HG03025 (cell line): Measurements from ENCODE around the gene FAM181A.

Source experiments
- ATAC-seq: cut with Tn5 transposase; IDR thresholded peaks from one replicate; pipeline ENCODE4 v1.9.1; 2021; ENCODE audit warnings: mild to moderate bottlenecking, moderate library complexity; ENCODE audit not compliant: unreplicated experiment, low FRiP score

Gene FAM181A

DNA sequence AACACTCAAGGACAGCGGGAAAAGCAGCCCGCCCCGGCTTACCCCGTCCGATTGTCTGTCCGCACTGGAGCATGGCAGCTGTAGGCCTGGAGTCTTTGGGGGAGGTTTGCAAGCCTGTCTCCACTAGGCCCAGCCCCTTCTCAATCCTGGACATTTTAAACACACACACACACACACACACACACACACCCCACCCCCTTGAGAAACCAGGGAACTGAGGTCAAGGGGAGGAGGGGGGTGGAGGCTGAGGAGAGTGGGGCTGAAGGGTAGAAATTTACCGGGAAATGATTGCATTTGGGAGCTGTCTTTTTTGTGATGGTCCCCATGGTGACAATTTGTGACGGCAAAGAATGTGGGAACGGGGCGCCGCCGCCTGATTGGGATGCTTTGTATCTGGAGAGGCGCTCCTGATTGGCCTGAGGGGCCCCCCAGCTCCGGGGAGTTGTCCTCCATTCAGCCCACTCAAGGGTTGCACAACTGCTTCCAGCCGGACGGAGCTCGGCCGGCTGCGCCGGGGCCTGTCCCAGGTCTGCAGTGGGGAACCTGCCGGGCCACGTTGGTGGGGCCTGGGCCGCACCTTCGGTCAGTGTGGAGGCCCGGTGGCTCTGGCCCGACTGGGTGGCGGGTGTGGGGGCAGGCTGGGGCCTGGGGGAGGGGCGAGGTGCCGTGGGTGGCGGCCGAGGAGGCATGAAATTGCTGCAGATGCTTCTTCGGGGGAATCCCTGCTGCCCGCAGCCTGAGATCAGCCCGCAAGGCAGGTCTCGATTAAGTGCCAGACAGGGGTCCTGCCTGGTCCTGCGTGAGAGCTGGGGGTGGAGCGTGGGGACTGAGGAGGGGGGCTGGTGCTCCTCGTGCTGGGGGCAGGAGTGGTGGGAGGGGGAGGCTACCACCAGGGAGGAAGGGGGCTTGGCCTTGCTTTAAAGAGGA lies at the start of gene FAM181A:
FAM181A (plus strand) TSS at position 472 of the 927 bp plus-strand sequence. CDS start 942 bp downstream, outside the sequence.
- no peak for ATAC-seq

DNA sequence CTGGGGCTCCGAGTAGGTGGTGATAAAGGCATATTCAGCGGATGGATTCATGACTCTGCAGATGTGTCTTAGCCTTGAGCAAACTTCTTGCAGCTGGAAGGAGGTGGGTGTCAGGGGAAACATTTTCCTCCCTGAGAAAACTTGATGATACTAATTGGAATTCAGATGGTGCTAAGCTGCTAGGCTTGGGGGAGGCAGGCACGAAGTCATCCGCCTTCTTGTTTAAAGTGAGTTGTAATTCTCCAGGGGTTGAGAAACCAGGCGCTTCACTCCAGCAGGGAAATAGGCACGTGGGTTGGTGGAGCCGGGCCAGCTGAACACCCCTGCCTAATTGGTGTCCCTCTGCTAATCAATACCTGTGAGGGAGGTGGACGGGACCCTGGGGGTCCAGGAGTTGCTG lies 48.9 kb upstream of the FAM181A start:
- ATAC-seq = no peak

DNA sequence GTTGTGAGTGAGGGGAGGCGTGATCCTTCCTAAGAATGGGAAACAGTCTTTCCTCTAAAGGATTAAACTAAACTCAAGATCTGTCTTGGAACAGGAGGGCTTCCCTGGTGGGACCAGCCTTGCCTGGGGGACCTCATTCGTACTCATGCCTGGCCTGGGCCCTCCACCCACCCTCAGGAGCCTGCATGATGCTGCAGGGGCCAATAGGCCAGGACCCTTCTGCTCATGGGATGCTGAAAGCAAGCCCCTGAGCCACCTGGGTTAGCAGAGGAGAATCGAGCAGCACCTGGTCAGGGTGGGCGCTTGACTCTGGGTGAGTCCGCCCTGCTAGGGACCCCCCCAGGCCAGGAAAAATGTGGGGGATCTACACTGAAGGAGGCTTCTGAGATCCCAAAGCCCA lies 48.3 kb upstream of the FAM181A start:
- no peak for ATAC-seq

DNA sequence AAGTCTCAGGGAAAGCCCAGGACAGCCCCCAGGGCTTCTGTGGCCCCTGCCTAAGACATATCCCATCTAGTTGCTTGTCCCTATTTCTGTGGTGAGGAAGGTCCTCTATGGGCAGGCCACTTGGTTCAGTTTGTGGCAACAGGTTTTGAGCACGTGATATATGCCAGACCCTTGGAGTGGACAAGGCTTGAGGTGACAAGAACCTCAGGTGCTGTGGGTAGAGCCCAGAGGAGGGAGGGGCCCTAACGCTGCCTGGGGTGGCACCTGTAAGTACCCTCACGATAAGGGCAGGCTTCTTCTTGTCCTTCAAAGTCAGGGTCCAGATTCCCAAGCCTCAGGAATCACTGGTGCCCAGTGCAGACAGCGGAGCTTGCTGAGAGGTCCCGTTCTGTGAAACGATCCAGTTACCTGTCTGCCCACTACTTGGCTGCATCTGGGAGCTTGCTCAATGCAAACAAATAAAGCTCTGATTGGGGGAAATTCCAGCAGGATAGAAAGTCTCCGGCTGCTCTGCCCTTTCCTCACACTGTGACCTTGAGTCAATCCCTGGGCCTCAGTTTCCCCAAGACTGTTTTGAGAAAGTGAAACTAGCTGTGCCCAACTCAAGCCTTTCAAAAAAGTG lies 47.7 kb upstream of the FAM181A start:
- ATAC-seq = no peak

DNA sequence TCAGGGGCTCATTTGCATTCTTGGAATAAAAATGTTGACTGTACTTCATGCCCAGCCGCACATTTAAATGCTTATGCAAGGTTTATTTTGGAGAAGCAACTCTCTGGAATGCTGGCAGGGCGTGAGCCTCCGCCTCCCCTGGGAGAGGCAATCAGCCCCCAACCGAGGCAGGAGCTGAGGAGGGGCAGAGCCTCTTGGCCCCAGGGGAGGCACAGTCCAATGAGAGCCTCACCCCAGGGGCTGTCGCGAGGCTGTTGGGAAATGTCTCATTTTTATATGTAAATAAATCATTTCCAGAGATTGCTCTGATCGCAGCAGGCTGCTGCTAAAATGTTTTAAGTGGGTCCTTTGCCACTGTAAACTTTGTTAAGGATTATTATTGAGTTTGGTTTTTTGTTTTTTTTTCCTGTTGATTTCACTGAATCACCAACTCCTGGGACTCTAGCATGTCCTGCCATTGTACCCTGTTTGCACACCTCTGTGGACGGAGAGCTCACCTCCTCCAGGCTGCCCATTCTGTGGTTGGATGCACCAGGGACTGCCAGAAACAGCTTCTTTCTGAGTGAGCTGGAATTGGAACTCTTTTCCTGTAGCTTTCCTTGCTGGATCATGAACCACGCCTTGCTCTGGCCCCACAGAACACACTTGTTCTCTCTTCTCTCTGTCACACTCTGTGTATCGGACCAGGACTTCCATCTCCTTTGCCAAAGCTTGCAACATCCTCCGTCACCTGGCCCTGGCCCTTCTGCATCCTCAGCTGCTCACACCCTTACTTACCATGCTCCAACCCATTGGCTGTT lies 46.9 kb upstream of the FAM181A start:
- ATAC-seq = no peak

DNA sequence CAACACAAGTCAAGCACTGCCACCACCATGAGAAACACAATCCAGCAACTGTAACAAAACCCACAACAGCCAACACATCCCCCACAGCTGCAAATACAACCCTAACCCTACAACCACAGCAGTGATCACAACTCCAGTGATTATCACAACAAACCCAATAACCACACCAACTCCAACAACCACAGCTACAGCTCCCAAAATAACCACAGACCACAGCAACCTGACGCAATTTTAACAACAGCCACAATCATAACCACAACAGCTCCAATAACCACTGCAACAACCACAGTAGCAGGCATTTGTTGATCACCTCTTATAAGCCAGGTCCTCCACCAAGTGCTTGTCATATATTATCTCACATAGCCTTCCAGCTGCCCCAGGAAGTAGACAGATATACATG lies 42.2 kb upstream of the FAM181A start:
- ATAC-seq = no peak

DNA sequence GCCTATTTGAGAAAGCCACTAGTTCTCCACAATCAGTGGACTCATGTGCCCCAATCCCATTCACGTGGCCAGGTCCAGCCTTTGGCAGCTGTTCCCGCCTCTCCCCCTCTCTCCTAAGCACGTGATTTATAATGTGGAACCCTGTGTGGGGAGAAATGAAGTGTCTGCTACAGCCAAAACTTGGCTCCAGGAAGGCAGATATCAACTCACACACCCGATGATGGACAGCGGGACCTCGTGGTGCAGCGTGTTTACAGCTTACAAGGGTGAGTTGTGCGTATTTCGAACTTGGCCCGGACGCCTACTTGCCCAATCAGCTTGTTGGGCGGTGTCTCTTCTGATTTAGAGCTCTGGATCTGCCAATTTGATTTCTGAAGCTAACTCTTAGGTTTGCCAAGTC lies 38.1 kb upstream of the FAM181A start:
- no peak for ATAC-seq

DNA sequence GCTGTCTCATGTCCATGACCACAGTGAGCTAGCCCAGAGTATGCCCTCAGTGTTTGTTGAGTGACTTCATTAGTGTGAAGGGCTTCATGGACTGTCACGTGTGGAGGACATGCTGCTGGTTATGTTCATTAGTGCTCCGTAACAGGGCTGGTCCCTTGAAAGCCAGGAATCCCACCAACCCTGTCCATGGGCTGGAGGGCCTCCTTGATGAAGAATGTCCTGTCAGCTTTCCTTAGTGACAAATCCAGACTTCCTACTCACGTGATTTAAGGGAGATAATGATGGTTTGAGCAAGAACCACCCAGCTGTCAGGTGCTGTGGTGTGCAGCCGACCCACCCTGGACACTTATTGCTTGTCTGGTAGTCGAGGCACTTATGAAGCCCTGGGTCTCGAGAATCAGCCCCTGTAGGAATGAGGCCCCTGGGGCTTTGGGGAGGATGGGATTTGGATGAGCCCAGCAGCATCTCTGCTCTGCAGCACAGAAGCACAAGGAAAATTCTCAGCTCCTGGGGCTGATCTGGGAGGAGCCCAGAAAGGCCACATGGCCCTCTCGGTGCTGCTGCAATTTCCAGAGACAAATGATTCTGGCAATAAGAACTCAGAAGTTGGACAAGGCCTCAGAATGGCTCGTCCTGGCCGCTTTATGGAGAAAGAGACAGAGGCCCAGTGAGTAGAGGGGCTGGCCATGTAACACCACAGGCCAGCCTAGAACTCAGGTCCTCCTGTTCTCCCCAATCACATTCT lies 37.2 kb upstream of the FAM181A start:
- no peak for ATAC-seq

DNA sequence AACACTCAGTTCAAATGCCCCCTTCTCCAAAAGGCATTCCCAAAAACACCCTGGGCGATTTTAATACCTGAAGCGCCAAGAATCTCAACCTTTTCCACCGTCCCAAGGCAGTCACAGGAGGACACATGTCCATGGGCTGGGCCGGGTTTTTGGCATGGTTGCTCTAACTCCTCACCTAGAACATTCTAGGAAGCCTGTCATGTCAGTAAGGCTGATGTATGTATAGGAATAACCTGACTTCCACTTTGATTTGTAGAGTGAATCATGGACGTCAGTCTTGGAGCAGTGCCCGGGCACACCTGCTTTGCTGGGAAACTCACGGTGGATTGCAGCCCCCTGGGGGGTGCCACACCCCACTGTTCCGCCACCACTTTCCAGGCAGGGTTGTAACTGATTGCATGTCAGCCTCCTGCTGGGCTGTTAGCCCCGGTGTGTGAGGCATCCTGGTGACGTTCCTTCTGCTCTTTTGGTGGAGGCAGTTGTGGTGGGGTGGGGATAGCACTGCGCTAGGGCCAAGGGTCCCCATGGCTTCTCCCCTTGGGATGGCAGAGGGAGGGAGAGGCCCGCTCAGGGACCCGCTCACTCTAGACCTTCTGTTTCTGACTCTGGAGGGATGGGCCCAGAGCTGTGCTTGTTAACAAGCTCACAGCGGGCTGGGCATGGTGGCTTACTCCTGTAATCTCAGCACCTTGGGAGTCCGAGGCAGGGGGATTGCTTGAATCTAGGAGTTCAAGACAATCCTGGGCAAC lies 35.2 kb upstream of the FAM181A start:
- ATAC-seq = no peak

DNA sequence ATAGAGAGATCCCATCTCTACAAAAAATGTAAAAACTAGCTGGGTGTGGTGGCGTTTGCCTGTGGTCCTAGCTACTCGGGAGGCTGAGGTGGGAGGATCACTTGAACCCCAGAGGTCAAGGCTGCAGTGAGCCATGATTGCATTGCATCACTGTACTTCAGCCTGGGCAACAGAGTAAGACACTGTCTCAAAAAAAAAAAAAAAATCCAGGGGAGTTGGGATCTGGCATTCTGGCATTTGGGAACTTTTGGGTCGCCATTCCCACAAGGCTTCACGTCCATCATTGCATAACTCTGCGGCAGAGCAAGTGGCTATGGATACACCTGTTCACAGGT lies 34.7 kb upstream of the FAM181A start:
- no peak for ATAC-seq

DNA sequence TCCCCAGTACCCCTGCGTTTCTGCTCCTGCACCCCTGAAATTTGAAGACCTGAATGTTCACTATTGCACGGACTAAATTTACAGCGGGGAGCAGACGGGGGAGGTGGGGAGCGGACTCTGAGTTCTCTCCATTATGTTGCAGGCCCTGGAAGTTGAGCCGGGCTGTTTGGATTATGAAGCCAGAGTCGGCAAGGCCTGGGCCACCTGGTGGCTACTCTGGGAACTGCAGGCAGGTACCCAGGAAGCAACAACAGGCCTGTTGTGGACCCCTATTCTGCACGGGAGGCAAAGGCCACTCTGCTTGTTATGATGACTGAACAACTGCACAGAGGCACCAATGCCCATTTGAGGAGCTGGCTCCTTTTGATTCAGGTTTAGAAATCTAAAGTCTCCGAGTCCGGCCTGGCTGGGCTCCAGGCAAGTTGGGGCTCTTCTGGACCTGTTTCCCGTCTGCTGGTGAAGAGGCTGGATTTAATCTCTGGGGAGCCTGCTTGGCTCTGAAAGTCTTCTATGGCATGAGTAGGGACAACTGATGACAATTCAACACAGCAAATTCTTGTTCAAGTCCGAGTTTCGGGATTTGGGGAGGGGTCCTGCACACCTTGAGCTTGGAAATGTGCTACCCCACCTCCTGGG lies 34.1 kb upstream of the FAM181A start:
- no peak for ATAC-seq

DNA sequence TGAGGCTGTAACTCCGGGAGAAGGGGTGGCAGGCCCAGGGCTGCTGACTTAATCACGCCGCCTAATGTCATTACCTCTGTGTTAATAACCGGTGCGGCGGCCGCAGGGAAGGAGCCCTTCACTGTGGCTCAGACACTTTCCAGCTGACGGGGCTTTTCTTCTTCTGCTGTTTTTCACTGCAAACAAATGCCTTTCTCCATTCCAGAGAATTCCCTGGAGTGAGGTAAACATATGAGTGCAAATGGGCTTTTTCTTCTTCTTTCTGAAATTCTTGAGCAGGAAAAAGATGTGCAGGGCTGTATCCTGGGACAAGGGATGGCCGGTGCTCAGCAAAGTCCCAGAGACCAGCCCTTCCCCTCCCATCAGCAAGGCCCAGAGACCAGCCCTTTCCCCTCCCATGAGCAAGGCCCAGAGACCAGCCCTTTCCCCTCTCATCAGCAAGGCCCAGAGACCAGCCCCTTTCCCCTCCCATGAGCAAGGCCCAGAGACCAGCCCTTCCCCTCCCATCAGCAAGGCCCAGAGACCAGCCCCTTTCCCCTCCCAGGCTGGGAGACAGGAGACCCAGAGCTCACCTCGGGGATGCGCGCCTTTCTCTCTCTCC lies 33.4 kb upstream of the FAM181A start:
- no peak for ATAC-seq

DNA sequence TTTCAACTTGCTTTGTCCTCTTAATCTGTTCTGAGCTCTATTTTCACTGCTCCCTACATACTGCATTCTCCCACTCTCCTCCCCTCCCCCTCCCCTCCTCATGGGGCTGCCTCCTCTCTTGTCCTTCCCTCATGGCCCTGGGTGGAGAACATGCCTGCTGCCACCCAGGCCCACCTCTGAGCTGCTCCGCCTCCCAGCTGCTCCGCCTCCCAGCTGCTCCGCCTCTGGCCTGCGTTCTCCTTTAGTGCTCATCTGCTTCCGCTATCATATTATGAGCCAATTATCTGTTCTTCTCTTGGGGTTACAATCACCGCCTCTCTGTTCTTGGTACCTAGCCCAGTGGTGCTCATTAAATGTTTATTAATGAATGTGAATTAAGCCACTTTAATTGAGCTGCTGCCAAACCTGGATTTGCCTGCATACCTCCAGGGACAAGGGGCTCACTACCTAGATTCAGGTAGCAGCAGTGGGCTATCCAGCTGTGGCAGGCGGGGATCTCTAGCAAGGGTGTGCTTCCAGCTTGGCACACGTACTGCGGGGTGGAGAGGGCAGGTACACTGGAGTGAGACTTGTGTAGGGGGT lies 32.0 kb upstream of the FAM181A start:
- ATAC-seq = no peak

DNA sequence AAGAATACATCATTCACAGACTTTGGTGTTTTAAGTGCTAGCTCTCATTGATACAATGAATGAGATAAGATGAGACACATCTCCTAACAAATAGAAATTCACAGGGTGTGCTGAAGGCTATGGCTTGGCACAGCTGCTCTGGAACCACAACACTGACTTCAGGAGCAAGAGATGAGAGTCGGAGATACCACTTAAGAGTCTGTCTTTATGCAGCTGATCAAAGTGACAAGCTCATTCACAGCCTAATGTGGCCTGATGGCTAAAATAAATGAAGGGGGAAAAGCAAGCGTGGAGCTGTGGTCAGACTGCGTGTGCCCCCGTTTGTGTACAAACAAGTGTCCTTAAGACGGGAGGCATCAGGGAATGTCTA lies 29.7 kb upstream of the FAM181A start:
- no peak for ATAC-seq

DNA sequence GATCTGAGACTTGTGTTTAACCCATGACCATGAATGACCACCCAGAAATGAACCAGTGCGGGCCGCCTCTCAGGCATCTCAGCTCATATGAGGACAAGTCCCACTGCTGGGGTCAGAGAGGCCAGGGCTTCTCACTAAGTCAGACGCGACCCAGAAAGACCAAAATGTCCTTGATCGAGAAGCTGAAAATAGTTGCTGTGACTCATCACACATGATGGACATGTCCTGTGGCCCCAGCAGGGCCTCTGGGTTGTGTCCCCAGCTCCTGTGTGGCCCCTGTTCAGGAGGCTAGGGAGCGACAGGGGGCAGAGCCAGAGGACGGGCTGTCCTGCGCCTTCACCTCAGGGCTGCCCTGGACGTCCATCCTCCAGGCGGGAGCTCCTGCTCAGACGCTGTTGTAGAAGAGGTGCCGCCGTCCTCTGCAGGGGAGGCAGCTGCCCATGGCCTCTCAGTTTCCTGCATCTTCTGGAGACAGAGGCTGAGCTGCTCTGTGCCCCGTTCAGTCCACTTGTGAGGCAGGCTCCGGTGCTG lies 29.0 kb upstream of the FAM181A start:
- ATAC-seq = no peak

DNA sequence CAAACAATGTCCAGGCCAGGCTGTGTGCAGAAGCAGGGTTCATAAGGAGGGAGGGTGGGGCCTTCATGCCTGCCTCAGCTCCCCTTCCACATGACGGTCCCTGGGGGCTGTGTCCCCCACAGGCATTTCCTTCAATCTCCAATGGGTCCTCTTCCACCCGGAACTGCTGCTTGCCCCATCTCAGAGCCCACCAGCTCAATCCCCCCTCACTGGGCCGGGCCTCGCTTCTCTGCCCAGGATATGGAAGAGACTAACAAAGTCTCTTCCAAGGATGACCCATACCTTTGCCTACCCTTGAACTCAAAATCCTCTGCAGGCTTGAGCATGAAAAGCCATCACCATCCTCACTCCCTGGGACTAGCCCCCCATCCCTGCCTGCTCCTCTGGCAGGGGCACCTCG lies 28.4 kb upstream of the FAM181A start:
- no peak for ATAC-seq

DNA sequence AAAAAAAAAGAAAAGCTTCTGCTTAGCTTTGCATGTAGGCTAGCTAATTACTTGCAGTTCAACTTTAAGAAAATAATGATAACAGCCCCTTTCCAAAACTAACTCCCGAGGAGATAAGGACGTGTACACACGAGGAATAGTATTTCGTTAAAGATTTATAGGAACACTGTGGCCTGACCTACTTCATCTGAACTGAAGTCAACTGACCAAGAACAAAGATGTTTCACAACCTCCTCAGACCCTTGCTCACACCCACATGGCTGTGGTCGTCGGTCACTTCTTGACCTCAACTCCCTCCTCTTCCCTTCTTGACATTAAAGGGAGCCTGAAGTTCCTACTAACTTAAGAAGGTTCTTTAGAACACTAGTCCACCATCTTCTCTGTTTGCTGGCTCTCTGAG lies 25.3 kb upstream of the FAM181A start:
- no peak for ATAC-seq

DNA sequence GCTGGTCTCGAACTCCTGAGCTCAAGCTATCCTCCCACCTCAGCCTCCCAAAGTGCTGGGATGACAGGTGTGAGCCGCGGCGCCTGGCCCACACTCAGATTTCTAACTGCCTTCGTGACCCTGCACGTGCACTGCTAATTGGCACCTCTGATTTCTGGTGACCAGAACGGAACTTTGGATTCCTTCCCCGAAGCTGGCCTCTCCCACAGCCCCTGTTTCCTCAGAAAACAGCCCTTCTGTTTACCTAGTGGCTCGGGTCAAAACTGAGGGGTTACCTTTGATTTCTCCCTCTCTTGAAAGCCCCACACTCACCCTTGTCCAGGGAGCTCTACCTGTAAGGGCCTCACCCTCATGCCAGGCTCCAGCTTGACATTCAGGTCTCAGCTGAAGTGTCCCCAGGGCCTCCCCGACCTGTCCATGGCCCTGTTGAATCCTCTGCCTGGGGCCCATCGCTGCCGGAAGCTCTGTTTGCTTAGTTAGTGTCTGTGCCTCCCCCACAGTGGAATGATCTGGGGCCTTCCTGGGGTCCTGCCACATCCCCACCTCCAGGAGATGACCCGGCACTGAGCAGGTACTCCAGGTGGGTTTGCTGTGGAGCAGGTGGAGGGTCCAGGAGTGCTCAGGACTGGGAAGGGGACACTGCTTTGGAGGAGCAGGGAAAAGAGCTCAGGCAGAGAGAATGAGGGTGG lies 24.4 kb upstream of the FAM181A start:
- no peak for ATAC-seq
